Breast epithelium (tissue), 3 donors: ENCODE results near the gene MTX3.

Experiments
- POLR2A ChIP-seq: fragments of 450-650 bp; IDR thresholded peaks from one replicate; pipeline ENCODE4 v1.6.1; 2016; ENCODE audit warnings: antibody characterized with exemption, mild to moderate bottlenecking, moderate library complexity
- TF ChIP-seq, protein P1 (sequence below), 3 donors: fragments of 450-650 bp; IDR thresholded peaks; one replicate each; pipeline ENCODE4 v1.5.1; 2016 to 2017; ENCODE audit warnings: antibody characterized with exemption in 3 of 3, mild to moderate bottlenecking in 3 of 3, moderate library complexity in 3 of 3

DNA sequence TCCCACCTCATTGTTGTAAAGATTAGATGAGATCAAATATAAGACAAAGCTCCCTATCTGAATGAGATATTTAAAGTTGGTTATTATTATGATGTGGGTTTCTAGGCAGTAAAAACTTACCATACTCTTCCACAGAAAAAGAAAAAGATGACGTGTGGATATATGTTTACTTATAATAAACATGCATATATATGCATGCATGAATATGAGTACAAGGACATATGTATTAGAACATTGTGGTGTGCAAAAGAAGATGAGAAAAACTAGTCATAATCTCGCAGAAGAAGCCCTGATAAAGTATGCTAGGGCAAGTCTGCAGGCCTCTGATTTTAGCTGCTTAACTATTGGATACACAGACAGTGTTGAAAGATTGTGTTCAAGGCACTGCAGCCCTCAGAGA, 34.0 kb upstream of the MTX3 start:
- TF ChIP-seq POLR2A: no peak
- TF ChIP-seq, protein P1, sequence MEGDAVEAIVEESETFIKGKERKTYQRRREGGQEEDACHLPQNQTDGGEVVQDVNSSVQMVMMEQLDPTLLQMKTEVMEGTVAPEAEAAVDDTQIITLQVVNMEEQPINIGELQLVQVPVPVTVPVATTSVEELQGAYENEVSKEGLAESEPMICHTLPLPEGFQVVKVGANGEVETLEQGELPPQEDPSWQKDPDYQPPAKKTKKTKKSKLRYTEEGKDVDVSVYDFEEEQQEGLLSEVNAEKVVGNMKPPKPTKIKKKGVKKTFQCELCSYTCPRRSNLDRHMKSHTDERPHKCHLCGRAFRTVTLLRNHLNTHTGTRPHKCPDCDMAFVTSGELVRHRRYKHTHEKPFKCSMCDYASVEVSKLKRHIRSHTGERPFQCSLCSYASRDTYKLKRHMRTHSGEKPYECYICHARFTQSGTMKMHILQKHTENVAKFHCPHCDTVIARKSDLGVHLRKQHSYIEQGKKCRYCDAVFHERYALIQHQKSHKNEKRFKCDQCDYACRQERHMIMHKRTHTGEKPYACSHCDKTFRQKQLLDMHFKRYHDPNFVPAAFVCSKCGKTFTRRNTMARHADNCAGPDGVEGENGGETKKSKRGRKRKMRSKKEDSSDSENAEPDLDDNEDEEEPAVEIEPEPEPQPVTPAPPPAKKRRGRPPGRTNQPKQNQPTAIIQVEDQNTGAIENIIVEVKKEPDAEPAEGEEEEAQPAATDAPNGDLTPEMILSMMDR (IDR thresholded peaks at IDR 0.05): no peak
